Calu3 (cell line): ENCODE results near the gene BCAS3. TPM values are rescaled to one million over a fixed set of nuclear protein-coding genes. Genes with fewer than 3 reads are reported as not detected.

Experiments used
- BruUV-seq: library from RNA; stranded (reverse); fragments of 400-500 nt; replicated peaks from 2 replicates; lab custom pipeline; 2021; lab: Mats Ljungman, UMichigan
- CTCF ChIA-PET: fragments of 300-600 bp; sonication (Branson Sonifier 250); formaldehyde crosslinking; loops from one replicate; lab custom pipeline; 2022; ENCODE audit warnings: antibody characterized with exemption; lab: Charles Lee
- DNase-seq: peaks from one replicate; pipeline ENCODE4 v3.0.0; 2022
- H3K27ac Mint-ChIP-seq: one replicate; pipeline ENCODE4 v1.8.0; 2022; ENCODE audit warnings: mixed read lengths; ENCODE audit not compliant: unreplicated experiment
- H3K27me3 Mint-ChIP-seq: one replicate; pipeline ENCODE4 v1.8.0; 2022; ENCODE audit warnings: mixed read lengths; ENCODE audit not compliant: unreplicated experiment
- H3K36me3 Mint-ChIP-seq: one replicate; pipeline ENCODE4 v1.8.0; 2022; ENCODE audit warnings: mild to moderate bottlenecking, moderate library complexity, mixed read lengths; ENCODE audit not compliant: insufficient read depth, unreplicated experiment
- H3K4me1 Mint-ChIP-seq: one replicate; pipeline ENCODE4 v1.8.0; 2022; ENCODE audit warnings: mild to moderate bottlenecking, low read depth, mixed read lengths; ENCODE audit not compliant: unreplicated experiment
- H3K4me3 Mint-ChIP-seq: one replicate; pipeline ENCODE4 v1.8.0; 2022; ENCODE audit warnings: mild to moderate bottlenecking, low read depth, moderate library complexity, mixed read lengths; ENCODE audit not compliant: unreplicated experiment
- H3K9me3 Mint-ChIP-seq: one replicate; pipeline ENCODE4 v1.8.0; 2022; ENCODE audit warnings: low read depth, mixed read lengths; ENCODE audit not compliant: unreplicated experiment
- intact Hi-C: fragments of 100-400 bp; cut with micrococcal nuclease; formaldehyde crosslinking; loops from one replicate; pipeline ENCODE4 v1.10.0; 2022; ENCODE audit not compliant: unreplicated experiment
- total RNA-seq: library from RNA; stranded (reverse); gene quantifications from 2 replicates; pipeline ENCODE4 v1.2.3, GENCODE V29; 2022
- TF ChIP-seq, protein P1 (sequence below): fragments of 200-600 bp; IDR thresholded peaks from one replicate; pipeline ENCODE4 v1.8.0; 2022; ENCODE audit warnings: antibody characterized with exemption; ENCODE audit not compliant: unreplicated experiment

BCAS3 gene
- total RNA-seq, 1 experiment from 2014 or later: 10.9 TPM

DNA sequence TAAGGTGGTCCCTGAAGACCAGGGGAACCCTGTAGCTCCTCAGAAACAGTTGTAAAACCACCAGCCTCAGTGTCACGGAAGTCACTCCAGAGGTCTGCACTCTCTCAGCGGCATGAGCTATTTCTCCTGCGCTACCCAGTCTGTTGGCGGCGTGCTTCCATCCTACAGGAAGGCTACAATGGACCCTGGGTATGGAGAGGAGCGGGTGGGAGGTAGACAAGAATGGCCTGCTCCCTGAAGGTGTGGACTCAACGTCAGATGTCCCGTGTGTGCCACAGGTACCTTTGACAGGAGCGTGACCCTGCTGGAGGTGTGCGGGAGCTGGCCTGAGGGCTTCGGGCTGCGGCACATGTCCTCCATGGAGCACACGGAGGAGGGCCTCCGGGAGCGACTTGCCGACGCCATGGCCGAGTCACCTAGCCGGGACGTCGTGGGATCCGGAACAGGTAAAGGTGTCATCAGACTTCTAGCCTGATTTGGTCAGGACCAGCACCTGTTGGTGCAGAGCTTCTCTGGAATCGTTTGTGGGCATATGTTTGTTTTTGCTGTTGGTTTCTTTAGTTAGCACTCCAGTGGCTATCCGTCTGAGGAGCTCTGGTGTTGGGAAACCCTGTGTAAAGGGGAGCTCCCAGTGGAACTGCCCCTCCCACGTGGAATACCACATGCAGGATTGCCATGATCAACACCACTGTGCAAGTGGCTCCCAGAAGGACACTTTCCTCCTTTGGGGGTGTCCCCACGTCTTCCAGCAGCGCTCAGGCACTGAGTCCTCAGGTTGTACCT is 690.6 kb downstream of the BCAS3 start:
- intact Hi-C loops: no loop called here
- no peak for DNase-seq
- H3K4me1 Mint-ChIP-seq: no peaks in the 10 kb centered on the region
- CTCF ChIA-PET: interaction anchor here (0.6 kb wide), 1 partner anchor 408 kb away, joined by 3 read pairs; no protein-coding TSS in a partner anchor
- H3K9me3 Mint-ChIP-seq: no peaks in the 10 kb centered on the region
- no peak overlapping the region for H3K27ac Mint-ChIP-seq
- no peak overlapping the region for H3K4me3 Mint-ChIP-seq
- TF ChIP-seq, protein P1, sequence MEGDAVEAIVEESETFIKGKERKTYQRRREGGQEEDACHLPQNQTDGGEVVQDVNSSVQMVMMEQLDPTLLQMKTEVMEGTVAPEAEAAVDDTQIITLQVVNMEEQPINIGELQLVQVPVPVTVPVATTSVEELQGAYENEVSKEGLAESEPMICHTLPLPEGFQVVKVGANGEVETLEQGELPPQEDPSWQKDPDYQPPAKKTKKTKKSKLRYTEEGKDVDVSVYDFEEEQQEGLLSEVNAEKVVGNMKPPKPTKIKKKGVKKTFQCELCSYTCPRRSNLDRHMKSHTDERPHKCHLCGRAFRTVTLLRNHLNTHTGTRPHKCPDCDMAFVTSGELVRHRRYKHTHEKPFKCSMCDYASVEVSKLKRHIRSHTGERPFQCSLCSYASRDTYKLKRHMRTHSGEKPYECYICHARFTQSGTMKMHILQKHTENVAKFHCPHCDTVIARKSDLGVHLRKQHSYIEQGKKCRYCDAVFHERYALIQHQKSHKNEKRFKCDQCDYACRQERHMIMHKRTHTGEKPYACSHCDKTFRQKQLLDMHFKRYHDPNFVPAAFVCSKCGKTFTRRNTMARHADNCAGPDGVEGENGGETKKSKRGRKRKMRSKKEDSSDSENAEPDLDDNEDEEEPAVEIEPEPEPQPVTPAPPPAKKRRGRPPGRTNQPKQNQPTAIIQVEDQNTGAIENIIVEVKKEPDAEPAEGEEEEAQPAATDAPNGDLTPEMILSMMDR: no peak
- no peaks in the 10 kb centered on the region for H3K27me3 Mint-ChIP-seq
- BruUV-seq: no TSS peak
- H3K36me3 Mint-ChIP-seq: no peaks in the 10 kb centered on the region

DNA sequence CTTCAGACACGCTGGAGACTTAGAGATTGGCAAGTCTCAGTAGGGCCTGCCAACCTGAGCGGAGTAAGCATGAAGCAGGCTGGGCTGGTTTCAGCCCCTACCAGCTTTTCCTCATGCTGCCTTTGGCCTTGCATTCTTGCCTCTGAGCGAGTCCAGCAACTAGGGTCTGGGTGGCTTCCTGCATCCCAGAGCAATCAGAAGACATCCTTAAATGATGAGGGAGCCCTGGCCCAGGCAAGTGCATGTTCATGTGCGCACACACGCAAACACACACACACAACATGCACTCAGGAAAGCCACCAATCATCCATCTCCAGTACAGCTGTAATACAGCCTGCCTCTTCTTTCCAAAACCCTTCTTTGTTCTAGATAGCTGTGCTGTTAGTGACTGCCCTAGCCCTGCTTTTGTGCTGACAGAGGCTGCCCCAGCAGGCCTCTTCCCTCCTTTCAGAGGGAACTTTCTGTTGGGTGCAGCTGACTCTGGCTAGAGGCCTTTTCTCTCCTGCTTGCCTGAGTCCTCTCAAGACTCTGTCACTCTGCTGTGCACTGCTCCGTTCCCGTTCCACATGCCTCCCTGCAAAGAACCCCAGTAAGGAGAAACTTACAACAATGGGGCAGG is 691.3 kb downstream of the BCAS3 start:
- DNase-seq: no peak
- TF ChIP-seq, protein P1: no peak
- intact Hi-C loops: no loop called here
- no peaks in the 10 kb centered on the region for H3K27me3 Mint-ChIP-seq
- no peaks in the 10 kb centered on the region for H3K9me3 Mint-ChIP-seq
- no peak overlapping the region for H3K4me3 Mint-ChIP-seq
- no peak overlapping the region for H3K27ac Mint-ChIP-seq
- no peaks in the 10 kb centered on the region for H3K36me3 Mint-ChIP-seq
- CTCF ChIA-PET: no interaction called here
- no TSS peak for BruUV-seq
- H3K4me1 Mint-ChIP-seq: no peaks in the 10 kb centered on the region

DNA sequence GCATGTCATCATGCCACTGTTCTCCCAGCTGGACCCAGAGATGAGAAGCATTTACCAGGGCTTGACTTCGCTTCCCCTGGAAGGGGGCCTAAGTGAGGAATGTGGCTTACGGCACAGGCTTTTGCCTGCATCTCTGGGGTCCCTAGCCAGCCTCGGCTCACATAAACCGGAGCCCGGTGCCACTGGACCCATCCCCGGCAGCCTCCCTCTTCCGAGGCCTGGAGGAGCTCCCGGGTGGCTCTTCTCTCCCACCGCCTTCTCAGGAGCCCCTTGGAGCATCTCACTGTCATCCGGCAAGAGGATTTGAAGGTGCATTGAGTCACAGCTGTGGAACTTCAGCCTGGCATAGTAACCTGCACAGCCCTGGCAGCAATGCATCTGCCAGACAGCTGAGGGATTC is 692.1 kb downstream of the BCAS3 start:
- Mint-ChIP-seq H3K27ac (no peak overlapping the region), H3K36me3 (no peaks in the 10 kb centered on the region), H3K4me1 (no peaks in the 10 kb centered on the region), H3K9me3 (no peaks in the 10 kb centered on the region), H3K27me3 (no peaks in the 10 kb centered on the region), H3K4me3 (no peak overlapping the region)
- intact Hi-C loops: no loop called here
- TF ChIP-seq, protein P1: no peak
- DNase-seq: no peak
- BruUV-seq: no TSS peak
- CTCF ChIA-PET: no interaction called here

DNA sequence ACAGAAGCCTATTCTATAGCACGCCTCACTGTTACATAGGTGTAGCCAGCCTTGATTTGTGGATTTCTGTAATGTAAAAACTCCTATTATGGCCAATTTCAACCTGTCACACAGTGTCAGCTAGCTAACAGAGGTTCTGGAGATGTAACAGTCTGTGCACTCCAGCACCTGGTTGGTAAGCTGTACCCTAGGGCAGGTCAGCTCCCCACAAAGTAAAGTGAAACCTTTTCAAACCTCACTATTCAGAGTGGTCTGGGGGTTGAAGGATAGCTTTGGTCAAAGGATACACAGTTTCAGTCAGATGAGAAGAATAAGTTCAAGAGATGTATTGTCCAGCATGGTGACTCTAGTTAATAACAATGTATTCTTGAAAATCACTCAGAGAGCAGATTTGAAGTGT is 693.5 kb downstream of the BCAS3 start:
- CTCF ChIA-PET: no interaction called here
- Mint-ChIP-seq H3K4me1 (no peaks in the 10 kb centered on the region), H3K27ac (no peak overlapping the region), H3K4me3 (no peak overlapping the region), H3K9me3 (no peaks in the 10 kb centered on the region), H3K27me3 (no peaks in the 10 kb centered on the region), H3K36me3 (no peaks in the 10 kb centered on the region)
- intact Hi-C loops: no loop called here
- BruUV-seq: no TSS peak
- TF ChIP-seq, protein P1: no peak
- DNase-seq: no peak
